NCI-H226 (cell line): Measurements from ENCODE around the gene BICRAL.
"Not testable (repeated sequence)": the region's sequence is repeated elsewhere in the genome, so short reads cannot be mapped to it uniquely, and the experiment has no call there.

Experiments used
- DNase-seq: peaks from one replicate; pipeline ENCODE4 v3.0.0-alpha.2; 2015

Gene BICRAL

DNA sequence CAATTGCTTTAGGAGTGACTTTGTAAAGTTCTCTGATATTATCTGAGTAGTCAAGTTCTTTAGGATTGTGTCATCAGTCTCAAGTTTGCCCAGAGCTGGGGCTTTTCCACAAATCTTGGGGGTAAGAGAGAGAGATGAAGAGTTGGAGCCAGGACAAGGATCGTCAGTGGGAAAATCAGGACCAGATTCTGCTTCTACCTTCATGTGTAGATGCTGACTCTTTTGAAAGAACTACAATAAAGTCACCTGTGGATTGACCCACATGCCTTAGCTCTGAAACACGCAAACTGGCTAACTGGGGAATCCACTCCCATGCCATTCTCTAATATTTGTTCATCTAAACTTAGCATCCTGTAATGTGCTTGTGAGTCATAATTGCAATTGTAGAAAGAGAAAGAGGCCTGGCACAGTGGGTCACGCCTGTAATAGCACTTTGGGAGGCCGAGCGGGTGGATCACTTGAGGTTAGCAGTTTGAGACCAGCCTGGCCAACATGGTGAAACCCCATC lies 15.6 kb upstream of the BICRAL start:
- DNase-seq = peak; percentile 73

DNA sequence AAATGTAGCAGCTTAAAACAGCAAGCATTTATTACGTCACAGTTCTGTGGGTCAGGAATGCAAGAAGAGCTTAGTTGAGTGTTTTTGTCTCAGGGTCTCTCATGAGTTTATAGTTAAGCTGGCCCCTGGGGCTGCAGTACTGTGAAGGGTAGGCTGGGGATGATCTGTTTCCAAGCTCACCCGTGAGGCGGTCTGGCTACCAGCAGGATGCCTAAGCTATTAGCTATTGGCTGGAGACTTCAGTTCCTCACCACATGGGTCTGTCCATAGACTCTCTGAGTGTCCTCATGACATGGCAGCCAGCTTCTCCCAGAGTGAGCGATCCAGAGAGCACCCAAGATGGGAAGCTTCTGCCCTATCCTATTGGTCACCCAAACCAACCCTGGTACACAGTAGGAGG lies 12.8 kb upstream of the BICRAL start:
- no peak for DNase-seq

DNA sequence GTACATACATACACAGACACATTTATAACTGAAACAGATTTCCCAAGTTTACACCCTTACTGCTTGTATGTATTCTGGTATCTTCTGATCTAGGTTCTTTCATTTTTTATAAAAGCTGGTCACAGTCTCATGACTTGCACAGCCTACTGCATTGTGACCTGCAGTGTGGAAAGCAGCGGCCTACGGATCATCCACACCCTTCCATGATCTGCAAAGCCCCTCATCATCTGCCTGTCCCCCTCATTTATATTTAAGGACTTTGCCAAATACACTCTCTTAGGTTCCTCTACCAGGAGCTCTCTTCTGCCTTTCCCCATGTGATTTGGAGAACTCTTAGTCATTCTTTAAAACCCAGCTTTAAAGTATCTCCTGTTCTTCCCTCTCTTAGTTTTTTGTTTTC lies 12.0 kb upstream of the BICRAL start:
- no peak for DNase-seq

DNA sequence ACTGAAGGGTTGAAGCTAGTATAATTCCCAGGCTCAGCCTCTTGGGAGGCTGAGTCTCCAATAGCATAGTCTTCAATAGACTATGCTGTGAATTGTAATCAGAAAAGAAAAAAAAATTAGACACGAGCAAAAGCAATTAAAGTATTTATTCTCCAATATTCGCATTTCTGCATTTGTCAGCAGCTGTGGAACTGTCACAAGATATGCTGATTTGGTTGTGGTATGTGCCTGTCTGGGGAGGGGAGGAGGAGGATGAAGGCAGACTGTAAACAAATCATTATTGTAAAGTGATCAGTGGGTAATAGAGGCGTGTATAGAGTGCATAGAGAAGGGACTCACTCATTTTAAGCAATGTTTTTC lies 10.1 kb upstream of the BICRAL start:
- DNase-seq = no peak

DNA sequence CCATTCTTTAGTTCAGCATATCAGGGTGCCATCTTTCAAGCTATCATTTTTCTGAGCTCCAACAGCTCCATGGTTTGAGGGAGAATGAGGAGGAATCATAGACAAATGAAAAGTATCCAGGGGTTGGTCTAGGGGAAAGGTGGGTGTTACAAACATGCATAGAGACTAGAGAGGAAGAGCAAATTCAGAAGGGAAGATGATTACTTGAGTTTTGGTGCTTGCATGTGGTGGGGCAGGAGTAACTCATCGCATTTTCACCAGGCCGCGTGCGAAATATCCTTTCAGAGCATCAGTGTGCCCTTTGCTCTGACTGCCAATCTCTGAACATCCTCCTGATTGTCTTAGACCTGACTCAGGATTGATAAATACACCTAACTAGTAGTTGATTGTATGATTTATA lies 7.7 kb upstream of the BICRAL start:
- DNase-seq = no peak

DNA sequence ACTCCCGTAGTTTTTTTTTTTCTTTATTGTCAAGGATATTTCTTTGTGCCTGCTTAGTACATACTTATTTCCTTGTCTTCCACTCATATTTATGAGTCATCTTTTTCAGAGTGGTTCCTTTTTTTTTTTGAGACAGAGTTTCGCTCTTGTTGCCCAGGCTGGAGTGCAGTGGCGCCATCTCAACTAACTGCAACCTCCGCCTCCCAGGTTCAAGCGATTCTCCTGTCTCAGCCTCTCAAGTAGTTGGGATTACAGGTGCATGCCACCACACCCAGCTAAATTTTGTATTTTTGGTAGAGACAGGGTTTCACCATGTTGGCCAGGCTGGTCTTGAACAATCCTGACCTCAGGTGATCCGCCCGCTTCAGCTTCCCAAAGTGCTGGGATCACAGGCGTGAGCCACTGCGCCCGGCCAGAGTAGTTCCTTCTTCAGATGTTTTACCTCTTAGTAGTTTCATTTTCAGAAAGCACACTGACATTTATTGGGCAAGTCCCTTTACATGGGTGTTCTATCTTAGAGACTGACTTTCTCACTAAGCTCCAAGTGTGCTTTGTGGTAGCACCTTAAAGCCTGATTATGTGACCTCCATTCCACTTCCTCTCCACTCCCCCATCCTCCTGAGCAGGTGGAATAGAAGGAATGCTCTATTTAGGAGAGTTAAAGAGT lies 6.9 kb upstream of the BICRAL start:
- not testable (repeated sequence) for DNase-seq

DNA sequence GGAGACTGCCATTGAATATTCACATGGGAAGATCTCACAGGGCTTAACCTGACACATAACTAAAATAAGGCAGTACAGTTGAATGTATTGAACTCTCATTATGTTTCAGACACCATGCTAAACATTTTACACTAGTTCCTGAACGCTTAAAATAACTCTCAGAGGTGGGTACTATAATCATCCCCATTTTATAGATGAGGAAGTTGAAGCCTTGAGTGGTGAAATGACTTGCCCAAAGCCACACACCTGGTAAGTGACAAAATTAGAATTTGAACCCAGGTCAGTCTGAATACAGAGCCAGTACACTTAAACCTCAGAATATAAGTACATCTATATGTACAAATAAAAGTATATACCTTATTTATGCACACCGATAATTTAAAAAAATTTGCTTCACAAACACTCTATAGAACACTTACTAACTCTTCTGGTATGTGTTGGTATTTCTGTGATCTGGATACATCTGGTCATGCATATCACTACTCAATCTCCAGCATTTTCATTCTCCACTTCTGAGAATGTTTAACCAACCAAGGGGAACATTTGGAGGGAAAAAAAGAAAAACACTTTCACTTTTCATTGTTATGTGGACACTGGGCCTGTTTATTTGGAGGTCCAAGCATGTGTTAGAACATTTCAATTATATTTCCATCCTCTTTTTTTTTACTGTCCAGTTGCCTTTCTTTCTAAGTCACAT lies 4.6 kb upstream of the BICRAL start:
- DNase-seq = no peak

DNA sequence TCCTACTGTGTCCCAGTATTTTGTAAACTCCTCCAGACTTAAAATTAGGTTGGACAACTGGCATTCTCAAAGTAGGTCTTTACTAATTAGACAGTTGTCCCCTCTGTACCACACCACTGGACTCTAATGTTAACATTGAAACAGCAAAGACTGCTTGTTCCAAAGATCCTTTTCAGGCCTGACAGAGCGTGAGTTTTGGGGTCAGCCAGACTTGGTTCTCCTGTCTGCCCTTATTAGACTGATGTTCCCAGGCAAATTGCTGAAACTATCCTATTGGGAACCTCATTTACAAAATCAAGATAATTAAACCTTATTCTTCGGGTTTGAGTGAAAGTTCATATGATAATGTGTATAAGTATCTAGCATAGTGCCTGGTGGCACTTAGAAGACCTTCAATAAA lies 3.7 kb upstream of the BICRAL start:
- DNase-seq = no peak

DNA sequence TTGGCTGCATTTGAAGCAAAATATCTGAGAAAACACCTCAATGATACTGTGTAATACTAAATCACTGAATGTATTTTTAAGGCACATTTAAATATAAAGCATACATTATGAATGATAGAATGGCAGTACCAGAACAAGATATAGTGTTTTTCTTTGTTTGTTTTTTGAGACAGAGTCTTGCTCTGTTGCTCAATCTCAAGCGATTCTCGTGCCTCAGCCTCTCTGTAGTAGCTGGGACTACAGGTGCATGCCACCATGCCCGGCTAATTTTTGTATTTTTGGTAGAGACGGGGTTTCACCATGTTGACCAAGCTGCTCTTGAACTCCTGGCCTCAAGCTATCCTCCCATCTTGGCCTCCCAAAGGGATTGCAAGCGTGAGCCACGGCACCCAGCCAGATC lies 2.3 kb upstream of the BICRAL start:
- no peak for DNase-seq

DNA sequence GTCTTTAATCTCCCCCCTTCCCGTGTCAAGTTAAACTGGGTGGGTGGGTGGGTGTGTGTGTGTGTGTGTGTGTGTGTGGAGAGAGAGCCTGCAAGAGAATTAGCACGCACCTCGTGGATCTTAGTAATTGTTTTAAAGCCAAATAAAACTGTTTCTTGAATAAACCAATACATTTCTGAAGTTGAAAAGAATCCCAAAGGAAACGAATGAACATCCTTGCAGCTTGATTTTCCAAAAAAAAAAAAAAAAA lies 381 bp upstream of the BICRAL start:
- DNase-seq = no peak

DNA sequence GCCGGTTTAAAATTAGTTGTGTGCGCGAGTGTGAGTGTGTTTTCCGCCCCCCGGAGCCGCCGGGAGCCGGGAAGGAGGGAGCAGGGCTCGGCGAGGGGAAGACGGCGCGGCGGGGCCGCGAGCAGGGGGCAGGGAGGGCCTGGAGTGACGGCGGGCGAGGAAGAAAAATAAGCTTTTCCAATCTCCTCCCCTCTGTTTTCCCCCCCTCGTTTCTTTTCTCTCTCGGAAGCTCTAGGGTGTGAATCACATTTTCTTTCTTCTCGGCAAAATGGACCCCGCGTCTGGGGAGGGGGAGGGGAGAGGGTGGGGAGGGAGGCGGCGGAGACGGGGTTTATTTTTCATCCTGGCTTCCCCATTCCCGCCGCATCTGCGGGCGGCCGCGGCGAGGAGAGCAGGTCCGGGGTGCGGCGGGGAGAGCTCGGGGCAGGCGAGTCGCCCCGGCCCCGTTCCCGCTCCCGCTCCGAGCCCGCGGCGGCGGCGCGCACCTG lies 881 bp downstream of the BICRAL start:
- peak; percentile 83 for DNase-seq

DNA sequence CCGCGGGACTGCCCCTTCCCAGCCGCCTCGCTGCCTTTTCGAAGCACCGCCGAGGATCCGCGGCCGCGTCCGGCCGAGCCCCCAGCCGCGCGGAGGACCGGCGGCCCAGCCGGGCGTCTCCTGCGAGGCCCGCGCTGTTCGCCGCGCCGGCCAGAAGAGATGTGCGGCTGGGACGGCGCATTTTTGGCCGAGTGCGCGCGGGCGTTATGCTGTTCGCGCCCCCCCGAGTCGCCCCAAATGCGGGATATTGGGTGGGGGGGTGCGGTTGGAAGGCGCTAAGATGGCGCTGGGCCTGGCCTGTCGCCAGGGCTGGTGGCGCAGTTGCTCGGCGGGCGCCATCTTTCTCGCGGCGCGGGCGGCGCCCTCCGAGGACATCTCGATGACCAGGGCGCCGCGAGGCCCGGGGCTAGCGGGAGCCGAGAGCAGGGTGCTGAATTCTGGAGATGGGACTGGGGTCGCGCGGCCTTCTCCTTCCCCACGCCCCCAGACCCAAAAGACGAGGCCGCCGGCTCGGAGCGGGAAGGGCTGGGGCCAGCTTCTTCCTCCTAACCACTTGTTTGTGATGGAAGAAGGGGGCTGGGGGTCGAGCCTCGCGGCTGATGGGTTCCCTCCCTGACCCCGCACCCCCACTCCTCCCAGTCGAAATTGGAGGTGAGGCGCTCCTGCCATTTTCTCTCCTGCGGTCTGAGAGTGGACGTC lies 1.5 kb downstream of the BICRAL start:
- peak; percentile 54 for DNase-seq

DNA sequence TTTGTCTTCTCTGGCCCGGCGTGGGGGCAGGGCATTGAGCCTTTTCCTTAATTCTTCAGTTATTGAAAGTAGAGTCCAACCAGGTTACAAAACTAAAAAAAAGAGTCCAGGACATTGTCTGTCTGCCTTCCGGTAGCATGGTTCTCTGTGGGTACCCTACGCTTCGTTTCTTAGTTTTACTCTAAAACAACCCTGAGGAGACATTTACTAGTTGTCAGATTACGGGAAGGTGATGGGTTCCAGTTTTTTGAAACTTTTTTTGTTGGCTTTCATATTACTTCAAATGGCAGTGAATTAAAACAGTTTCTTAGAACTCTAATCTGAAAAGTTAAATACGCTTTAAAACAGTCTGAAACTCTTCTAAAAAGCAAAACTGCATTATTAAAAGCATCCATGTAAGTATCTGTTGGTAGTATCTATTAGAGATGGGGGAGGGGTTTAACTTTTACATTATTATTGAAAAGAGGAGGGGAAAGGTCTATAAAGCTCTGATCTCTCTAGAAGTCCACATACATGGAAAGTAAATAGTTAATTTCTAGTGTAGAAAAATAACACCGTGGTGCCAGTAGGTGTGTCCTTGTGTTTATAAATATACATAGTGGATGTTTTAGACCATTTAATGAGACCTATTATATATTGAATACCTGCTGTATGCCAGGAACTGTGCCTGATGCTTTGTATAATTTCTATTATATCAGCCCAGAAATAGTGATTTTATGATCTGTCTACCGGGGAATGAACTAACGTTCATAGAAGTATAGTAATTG lies 2.2 kb downstream of the BICRAL start:
- no peak for DNase-seq

DNA sequence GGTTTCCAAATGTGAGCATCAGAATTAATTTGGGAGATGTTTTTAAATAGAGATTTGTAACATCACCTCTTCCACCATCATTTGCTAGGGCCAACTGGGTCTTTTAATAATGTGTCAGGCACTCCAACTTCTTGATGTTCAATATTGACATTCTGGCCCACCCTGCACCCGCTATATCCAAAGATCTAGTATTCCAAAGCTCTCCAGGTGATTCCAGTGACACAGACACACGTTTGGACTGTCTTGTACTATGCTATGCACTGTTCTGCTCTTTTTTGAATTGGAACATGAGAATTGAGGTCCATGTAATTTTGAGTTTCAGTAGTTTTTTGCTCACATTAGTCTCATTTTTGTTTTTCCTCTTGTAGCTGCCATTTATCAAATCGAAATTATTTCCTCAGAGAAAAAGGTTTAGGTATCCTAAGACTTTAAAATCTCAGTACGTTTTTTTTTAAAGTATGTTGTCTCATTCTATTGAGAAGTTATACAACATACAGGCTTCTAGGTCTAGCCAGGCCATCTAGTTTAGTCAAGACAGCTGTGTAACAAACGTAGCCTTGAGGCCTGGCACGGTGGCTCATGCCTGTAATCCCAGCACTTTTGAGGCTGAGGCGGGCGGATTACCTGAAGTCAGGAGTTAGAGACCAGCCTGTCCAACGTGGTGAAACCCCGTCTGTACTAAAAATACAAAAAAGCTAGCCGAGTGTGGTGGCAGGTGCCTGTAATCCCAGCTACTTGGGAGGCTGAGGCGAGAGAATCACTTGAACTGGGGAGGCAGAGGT lies 3.1 kb downstream of the BICRAL start:
- no peak for DNase-seq

DNA sequence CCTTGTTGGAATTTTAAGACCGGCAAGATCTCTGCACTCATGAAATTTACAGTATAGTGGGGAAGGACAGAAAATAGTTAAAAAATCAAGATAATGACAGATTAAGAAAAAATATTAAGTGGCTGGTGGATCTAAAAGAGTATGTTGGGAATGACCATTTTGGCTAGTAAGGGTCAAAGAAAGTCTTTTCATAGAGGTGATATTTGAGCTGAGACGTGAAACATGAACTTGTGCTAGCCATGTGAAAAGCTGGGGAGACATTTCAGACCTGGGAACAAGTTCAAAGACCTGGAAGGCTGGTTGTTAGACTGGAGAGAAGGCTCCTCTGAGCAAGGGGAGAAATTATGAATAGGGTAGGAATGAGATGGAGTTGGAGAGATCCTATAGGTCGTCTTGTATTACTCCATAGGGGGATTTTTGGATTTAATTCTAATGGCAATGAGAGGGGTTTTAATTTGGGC lies 4.7 kb downstream of the BICRAL start:
- no peak for DNase-seq

DNA sequence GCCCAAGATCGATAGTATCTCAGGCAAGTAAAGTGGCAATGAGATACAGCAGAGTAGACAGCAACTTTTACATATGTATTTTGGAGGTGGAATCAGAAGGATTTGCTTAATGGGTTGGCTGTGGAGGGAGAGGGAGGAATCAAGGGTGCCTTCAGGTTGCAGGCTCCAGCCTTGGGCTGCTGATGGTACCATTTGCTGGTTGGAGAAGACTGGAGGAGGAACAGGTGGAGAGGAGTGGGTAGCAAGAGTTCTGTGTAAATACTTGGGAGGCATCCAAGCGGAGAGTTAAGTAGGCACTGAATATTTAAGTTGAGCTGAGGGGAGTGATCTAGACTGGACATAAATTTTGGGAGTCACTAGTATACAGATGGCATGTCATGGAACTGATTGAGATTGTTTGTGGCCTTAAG lies 5.2 kb downstream of the BICRAL start:
- DNase-seq = no peak

DNA sequence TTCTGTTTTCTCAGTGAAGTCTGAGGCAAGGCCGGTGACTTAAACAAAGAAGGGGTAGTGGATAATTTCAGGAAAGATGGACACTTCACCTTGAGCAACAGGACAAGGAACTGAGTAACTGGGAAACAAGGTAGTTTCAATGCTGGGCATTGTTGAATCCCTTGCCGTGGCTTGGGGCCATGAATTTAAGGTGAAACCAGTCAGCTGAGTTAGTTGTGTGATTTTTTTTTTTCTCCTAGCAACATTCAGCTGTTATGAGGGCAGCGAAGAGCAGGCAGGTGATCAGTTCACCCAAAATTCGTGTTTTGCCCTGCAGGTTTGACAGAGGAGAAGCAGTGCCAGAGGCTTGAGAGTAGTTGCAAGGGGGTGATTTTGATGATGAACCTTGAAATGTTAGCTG lies 6.8 kb downstream of the BICRAL start:
- no peak for DNase-seq

DNA sequence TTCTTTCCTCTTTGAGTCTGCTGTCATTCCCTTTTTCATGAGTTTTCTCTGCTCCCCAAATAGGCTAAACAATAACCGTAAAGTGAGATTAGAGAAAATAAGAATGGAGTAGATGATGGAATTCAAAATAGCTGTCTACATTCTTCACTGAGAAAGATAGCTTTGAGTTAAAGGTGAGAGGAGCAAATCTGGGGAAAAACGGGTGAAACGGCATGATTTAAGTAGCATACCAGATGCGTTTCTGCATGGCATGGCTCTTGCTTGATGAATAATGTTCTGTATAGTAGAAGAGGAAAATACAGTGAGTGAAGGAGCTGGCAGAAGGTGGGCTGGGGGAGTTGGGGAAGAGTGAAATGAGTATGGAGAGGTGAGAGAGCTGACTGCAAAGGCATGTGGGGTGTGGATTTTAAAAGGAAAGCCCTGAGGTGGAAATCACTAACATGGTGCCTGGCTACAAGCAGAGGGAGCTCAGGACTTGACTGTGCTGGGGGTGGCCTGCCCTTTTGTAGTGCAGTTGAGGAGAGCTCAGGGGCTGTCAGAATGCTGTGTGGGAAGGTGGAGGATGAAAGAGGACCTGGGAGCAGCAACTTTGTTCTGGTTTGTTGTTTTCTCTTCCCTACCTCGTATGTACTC lies 8.8 kb downstream of the BICRAL start:
- DNase-seq = no peak

DNA sequence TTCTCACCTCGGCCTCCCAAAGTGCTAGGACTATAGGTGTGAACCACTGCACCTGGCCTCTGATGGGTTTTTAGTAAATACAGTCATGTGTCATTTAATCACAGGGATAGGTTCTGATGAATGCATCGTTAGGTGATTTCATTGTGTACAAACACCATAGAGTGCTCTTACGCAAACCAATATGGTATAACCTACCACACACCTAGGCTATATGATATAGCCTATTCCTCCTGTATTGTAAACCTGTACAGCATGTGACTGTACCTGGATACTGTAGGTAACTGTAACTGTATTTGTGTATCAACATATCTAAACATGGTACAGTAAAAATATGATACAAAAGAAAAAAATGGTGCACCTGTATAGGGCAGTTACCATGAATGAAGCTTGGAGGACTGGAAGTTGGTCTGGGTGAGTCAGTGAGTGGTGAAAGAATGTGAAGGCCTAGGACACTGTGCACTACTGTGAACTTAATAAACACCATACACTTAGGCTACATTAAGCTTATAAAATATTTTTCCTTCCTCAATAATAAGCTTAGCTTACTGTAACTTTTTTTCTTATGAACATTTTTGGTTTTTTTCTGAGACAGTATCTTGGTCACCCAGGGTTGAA lies 10.0 kb downstream of the BICRAL start:
- DNase-seq = no peak

DNA sequence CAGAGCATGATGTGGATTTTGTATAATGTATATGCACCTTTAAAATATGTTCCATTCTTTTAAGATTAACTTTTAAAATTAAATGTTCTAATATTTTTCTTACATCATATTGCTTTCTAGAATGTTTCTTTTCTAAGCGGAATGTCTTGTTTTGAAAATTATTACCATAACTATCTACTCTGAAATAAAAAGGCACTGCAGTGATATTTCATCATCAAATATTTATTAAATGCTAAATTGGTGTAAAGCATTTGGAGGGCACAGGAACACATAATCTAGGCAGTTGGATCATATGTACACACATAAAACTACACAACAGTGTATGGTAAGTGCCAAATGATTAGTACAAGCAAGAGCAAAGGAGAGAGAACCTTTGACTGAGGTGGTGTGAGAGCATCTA lies 13.8 kb downstream of the BICRAL start:
- no peak for DNase-seq

DNA sequence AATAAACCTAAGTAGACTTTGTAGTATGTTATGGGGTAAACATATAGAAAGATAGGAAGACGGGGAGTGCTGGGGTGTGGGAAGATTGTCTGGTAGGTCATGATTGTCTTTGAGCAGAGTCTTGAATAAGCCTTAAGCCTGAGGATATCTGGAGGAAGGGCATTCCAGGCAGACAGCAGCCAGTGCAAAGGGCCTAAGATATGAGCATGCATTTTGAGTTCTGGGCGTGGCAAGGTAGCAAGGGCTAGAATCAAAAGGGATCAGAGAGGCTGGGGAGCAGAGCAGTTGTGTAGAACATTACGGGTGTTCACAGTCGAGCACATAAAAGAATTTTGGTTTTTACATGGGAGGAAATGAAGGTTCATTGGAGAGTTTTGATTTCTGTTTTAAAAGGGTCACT lies 14.3 kb downstream of the BICRAL start:
- no peak for DNase-seq

DNA sequence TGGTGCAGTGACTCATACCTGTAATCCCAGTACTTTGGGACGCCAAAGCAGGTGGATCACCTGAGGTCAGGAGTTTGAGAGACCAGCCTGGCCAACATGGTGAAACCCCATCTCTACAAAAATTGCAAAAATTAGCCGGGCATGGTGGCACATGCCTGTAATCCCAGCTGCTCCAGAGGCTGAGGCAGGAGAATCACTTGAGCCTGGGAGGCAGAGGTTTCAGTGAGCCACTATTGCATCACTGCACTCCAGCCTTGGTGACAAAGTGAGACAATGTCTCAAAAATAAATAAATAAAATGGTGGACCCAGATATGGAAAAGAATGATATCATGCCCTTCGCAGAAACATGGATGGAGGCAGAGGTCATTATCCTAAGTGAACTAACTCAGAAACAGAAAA lies 15.8 kb downstream of the BICRAL start:
- not testable (repeated sequence) for DNase-seq
